ENCODE data around the gene KPNA6. TPM values are rescaled to one million over a fixed set of nuclear protein-coding genes. Genes with fewer than 3 reads are reported as not detected.
"Not testable (repeated sequence)": the region's sequence is repeated elsewhere in the genome, so short reads cannot be mapped to it uniquely, and the experiment has no call there.

KPNA6 gene
- total RNA-seq, 1 donor from 2014 or later, result 67.0 TPM

- intact Hi-C loops (cut with micrococcal nuclease), result no loop called here
Measured at GRCh38 chr1:32099426-32099825, 8.4 kb upstream of the KPNA6 start.

GRCh38 chr1:32100359-32100758, 7.5 kb upstream of the KPNA6 start:
- intact Hi-C loops (cut with micrococcal nuclease), result no loop called here

- intact Hi-C loops (cut with micrococcal nuclease), result no loop called here
Measured at GRCh38 chr1:32100807-32101708, 6.8 kb upstream of the KPNA6 start.

- intact Hi-C loops (cut with micrococcal nuclease), result no loop called here
Measured at GRCh38 chr1:32104127-32104526, 3.7 kb upstream of the KPNA6 start.

GRCh38 chr1:32105338-32105737, 2.5 kb upstream of the KPNA6 start:
- intact Hi-C loops (cut with micrococcal nuclease), result loop anchor here (5.0 kb wide), 2 partner anchors 72 to 187 kb away; partner anchors contain the start of genes HDAC1 and TXLNA

GRCh38 chr1:32106663-32107275, 1.1 kb upstream of the KPNA6 start:
- intact Hi-C loops (cut with micrococcal nuclease), result loop anchor here (2.0 to 5.0 kb wide), 3 partner anchors 71 to 544 kb away; partner anchors contain the start of genes HDAC1, RBBP4, TXLNA and ZBTB8OS

- intact Hi-C loops (cut with micrococcal nuclease), result no loop called here
Measured at GRCh38 chr1:32111040-32111623, 3.3 kb downstream of the KPNA6 start.

- intact Hi-C loops (cut with micrococcal nuclease), result no loop called here
Measured at GRCh38 chr1:32111789-32112188, 3.9 kb downstream of the KPNA6 start.

- intact Hi-C loops (cut with micrococcal nuclease), result no loop called here
Measured at GRCh38 chr1:32112806-32113375, 5.0 kb downstream of the KPNA6 start.

- intact Hi-C loops (cut with micrococcal nuclease), result not testable (repeated sequence)
Measured at GRCh38 chr1:32113436-32113835, 5.6 kb downstream of the KPNA6 start.

- intact Hi-C loops (cut with micrococcal nuclease), result no loop called here
Measured at GRCh38 chr1:32114420-32114819, 6.6 kb downstream of the KPNA6 start.

- intact Hi-C loops (cut with micrococcal nuclease), result no loop called here
Measured at GRCh38 chr1:32115496-32115895, 7.6 kb downstream of the KPNA6 start.

- intact Hi-C loops (cut with micrococcal nuclease), result no loop called here
Measured at GRCh38 chr1:32116531-32116930, 8.7 kb downstream of the KPNA6 start.

GRCh38 chr1:32122151-32122550, 14.3 kb downstream of the KPNA6 start:
- intact Hi-C loops (cut with micrococcal nuclease), result no loop called here

- intact Hi-C loops (cut with micrococcal nuclease), result not testable (repeated sequence)
Measured at GRCh38 chr1:32123361-32123760, 15.5 kb downstream of the KPNA6 start.

GRCh38 chr1:32125313-32125712, 17.5 kb downstream of the KPNA6 start:
- intact Hi-C loops (cut with micrococcal nuclease), result no loop called here

GRCh38 chr1:32126770-32127169, 18.9 kb downstream of the KPNA6 start:
- intact Hi-C loops (cut with micrococcal nuclease), result no loop called here

- intact Hi-C loops (cut with micrococcal nuclease), result no loop called here
Measured at GRCh38 chr1:32127409-32128198, 19.7 kb downstream of the KPNA6 start.

- intact Hi-C loops (cut with micrococcal nuclease), result no loop called here
Measured at GRCh38 chr1:32128479-32128878, 20.6 kb downstream of the KPNA6 start.

- intact Hi-C loops (cut with micrococcal nuclease), result no loop called here
Measured at GRCh38 chr1:32128964-32129363, 21.1 kb downstream of the KPNA6 start.

- intact Hi-C loops (cut with micrococcal nuclease), result not testable (repeated sequence)
Measured at GRCh38 chr1:32133950-32134280, 26.1 kb downstream of the KPNA6 start.
